Urothelium cell line (cell line): ENCODE results near the gene PCDHGA8.
"Not testable (repeated sequence)": the region's sequence is repeated elsewhere in the genome, so short reads cannot be mapped to it uniquely, and the experiment has no call there.

Experiments used
- DNase-seq: peaks from one replicate; pipeline ENCODE4 v3.0.0; 2011; ENCODE audit warnings: low spot score, mixed read lengths
- FAIRE-seq: peaks from 2 replicates; lab custom pipeline; 2011; peaks lifted over from hg19 to GRCh38; lab: Jason Lieb, UNC

Gene PCDHGA8

DNA sequence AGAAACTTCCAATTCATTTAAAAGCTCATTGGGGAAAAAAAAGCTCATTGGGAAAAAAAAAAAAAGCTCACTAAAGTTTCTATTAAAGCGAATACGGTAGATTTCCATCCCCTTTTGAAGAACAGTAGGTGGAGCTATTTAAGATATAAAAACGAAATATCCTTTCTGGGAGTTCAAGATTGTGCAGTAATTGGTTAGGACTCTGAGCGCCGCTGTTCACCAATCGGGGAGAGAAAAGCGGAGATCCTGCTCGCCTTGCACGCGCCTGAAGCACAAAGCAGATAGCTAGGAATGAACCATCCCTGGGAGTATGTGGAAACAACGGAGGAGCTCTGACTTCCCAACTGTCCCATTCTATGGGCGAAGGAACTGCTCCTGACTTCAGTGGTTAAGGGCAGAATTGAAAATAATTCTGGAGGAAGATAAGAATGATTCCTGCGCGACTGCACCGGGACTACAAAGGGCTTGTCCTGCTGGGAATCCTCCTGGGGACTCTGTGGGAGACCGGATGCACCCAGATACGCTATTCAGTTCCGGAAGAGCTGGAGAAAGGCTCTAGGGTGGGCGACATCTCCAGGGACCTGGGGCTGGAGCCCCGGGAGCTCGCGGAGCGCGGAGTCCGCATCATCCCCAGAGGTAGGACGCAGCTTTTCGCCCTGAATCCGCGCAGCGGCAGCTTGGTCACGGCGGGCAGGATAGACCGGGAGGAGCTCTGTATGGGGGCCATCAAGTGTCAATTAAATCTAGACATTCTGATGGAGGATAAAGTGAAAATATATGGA, 38.1 kb downstream of the PCDHGA8 start, which contains the start of gene PCDHGA12:
Gene PCDHGA12 (plus strand): TSS at position 176 of the 782 bp plus-strand sequence. CDS start 253 bp downstream, at position 429.
- DNase-seq (no peak), FAIRE-seq (no peak)

- no peak for DNase-seq
- no peak for FAIRE-seq
These were observed 38.9 kb downstream of the PCDHGA8 start for GRCh38 chr5:141431286-141431685.

GRCh38 chr5:141432308-141432707, 39.9 kb downstream of the PCDHGA8 start:
- DNase-seq, FAIRE-seq: not testable (repeated sequence)

- not testable (repeated sequence) for DNase-seq, FAIRE-seq
These were observed 40.3 kb downstream of the PCDHGA8 start for GRCh38 chr5:141432726-141433125.

GRCh38 chr5:141434006-141434405, 41.6 kb downstream of the PCDHGA8 start:
- FAIRE-seq (no peak), DNase-seq (no peak)

DNA sequence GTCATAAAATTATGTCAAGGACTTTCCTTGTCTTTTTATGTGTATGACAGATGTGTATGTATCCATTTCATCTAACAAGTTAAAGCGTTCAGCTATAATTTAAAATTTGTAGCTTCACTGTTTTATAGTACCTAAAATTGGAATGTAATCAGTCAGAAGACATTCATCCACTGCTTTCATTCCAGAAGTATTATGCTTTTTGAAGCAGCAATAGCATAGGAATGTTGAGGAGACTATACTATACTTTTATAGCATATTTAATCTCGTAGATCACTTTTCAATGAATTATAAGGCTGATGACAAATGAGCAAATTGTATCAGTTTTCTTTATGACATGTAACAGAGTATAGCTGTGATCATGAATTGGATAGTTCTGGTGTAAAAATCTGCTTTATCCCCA, 44.8 kb downstream of the PCDHGA8 start:
- FAIRE-seq, result no peak
- DNase-seq, result no peak

DNA sequence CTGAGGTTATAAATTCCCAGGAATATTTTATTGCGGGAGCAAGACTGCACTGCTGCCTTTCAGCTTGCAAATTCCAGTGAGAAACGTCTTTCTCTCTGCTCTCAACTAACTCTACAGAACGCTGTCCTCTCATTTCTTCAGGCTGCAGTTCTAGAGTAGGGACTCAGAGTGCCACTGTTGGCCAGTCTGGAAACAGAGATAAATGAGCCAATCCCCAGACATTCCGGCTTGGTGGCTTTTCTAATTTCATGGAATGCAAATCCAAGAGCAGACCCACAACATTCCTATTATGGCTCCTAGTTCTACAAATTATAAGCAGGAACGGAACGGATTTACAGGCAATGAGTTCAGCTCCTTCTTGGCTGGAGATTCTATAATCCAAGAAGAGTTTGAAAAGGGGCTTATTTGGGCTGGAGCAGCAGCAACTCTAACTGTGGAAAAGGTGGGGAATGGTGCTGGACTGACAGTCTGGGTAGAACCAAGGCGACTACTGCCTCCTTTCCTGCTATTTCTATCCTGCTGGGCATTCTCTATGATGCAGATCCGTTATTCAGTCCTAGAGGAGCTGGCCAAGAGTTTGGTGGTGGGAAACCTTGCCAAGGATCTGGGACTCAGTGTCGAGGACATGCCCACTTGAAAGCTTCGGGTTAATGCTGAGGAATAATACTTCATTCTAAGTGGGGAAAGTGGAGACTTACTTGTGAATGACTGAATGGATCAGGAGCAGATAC, 47.1 kb downstream of the PCDHGA8 start:
- FAIRE-seq (no peak), DNase-seq (no peak)

- DNase-seq (no peak), FAIRE-seq (no peak)
These were observed 47.9 kb downstream of the PCDHGA8 start for GRCh38 chr5:141440341-141440740.

DNA sequence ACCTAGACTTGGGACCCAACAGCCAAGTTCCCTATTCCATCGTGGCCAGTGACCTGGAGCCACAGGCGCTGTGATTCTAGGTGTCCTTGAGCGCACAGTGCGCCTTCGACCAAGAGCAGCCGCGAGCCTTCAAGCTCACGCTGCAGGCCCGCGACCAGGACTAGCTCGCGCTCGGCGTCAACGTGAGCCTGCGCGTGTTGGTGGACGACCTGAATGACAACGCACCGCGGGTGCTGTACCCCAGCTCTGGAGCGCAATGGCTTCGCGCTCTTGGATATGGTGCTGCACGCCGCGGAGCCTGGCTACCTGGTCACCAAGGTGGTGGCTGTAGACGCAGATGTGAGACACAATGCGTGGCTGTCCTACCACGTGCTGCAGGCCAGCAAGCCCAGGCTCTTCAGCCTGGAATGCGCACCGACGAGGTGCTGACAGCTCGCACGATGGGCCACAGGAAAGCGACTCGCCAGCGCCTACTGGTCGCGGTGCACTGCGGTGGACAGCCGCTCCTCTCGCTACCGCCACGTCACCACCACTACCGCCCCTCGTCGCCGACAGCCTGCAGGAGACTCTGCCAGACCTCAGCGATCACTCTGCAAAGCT, 49.2 kb downstream of the PCDHGA8 start:
- no peak for FAIRE-seq
- no peak for DNase-seq
